Transverse colon (tissue), 4 donors: ENCODE results near the gene VENTX.

ENCODE experiments used
- CTCF ChIP-seq, 5 experiments: fragments of 200-600 bp in 3 of 5; fragments of 450-650 bp in 2 of 5; sonication (generic) in 3 of 5; IDR thresholded peaks; 1 replicate in 2 of 5; 2 replicates in 3 of 5; pipeline ENCODE4 v1.5.1; 2016 to 2017; ENCODE audit warnings: antibody characterized with exemption in 5 of 5, inconsistent platforms in 3 of 5, mild to moderate bottlenecking in 2 of 5, moderate library complexity in 1 of 5
- POLR2A ChIP-seq: fragments of 450-650 bp; IDR thresholded peaks from one replicate; pipeline ENCODE4 v1.6.1; 2016; ENCODE audit warnings: antibody characterized with exemption, mild to moderate bottlenecking, moderate library complexity
- POLR2AphosphoS5 ChIP-seq, 3 donors: sonication (generic); formaldehyde crosslinking; IDR thresholded peaks; one replicate each; pipeline ENCODE4 v1.6.1; 2016; ENCODE audit warnings: antibody characterized with exemption in 3 of 3

DNA sequence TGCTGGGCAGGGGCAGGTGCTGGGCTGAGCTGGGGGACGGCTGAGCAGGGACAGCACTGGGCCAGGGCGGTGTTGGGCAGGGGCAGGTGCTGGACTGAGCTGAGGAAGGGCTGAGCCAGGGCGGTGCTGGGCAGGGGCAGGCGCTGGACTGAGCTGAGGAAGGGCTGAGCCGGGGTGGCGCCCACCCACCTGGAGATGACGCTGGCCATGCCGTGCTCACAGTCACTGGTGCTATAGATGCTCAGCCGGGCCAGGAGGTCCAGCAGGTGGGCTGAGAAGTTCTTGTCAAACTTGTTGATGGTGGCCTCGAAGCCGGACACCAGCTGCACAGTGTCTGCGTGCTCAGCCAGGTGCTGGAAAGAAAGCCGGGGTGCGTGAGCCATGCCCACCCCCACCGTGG is 43.4 kb downstream of the VENTX start:
- TF ChIP-seq CTCF (IDR thresholded peaks at IDR 0.05) (no peak), POLR2AphosphoS5 (IDR thresholded peaks at IDR 0.05) (no peak), POLR2A (no peak)
